ENCODE measurements around the gene GLRX5.

The GLRX5 gene

GRCh38 chr14:95530473-95531276 lies 4.2 kb upstream of the GLRX5 start:
- DNase-seq (ENCODE audit: low read depth) = no peak
- H3K4me3 ChIP-seq (ENCODE audit: low read depth, low read length) = no peak overlapping the region

GRCh38 chr14:95531473-95531872 lies 3.4 kb upstream of the GLRX5 start:
- DNase-seq (ENCODE audit: low read depth) = no peak
- no peak overlapping the region for H3K4me3 ChIP-seq (ENCODE audit: low read depth, low read length)

GRCh38 chr14:95531969-95532368 lies 2.9 kb upstream of the GLRX5 start:
- H3K4me3 ChIP-seq (ENCODE audit: low read depth, low read length) = peak overlapping the region; percentile 86
- no peak for DNase-seq (ENCODE audit: low read depth)

- peak overlapping the region; percentile 86 for H3K4me3 ChIP-seq (ENCODE audit: low read depth, low read length)
- DNase-seq (ENCODE audit: low read depth) = no peak
Observed at GRCh38 chr14:95533391-95533821, 1.4 kb upstream of the GLRX5 start.

- H3K4me3 ChIP-seq (ENCODE audit: low read depth, low read length) = peak overlapping the region; percentile 86
- no peak for DNase-seq (ENCODE audit: low read depth)
Observed at GRCh38 chr14:95533822-95534221, 1.0 kb upstream of the GLRX5 start.

DNA sequence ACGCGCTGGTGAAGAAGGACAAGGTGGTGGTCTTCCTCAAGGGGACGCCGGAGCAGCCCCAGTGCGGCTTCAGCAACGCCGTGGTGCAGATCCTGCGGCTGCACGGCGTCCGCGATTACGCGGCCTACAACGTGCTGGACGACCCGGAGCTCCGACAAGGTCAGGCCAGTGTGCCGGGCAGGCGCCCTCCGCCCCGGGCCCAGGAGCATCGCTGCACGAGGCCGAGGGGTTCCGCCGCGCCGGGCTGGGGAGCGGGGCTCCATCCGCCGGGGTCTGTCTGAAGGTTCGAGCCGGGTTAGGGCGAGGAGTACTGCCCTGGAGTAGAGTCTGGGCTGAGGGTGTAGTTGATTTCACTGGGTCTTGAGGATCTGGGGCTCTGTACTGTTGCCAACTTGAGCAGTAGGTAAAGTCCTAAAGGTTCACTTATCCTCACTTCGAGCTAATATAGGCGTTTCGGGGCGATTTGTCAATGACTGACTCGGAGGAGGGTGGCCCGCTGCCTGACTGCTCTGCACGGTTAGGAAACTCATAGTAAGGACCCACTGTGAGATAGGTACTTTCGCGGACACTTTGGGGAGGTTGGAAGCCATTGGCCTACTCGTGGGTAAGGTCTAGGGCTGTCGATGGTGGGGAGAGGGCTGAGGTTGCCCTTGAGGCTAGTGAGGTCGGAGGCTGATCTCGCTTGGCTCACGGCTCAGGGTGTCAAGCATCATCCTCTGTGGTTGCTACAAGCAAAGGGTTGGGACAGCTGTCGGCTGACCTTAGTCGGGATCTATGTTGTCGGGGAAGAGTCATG lies 574 bp downstream of the GLRX5 start:
- H3K4me3 ChIP-seq (ENCODE audit: low read depth, low read length) = peak overlapping the region; percentile 86
- DNase-seq (ENCODE audit: low read depth) = no peak

DNA sequence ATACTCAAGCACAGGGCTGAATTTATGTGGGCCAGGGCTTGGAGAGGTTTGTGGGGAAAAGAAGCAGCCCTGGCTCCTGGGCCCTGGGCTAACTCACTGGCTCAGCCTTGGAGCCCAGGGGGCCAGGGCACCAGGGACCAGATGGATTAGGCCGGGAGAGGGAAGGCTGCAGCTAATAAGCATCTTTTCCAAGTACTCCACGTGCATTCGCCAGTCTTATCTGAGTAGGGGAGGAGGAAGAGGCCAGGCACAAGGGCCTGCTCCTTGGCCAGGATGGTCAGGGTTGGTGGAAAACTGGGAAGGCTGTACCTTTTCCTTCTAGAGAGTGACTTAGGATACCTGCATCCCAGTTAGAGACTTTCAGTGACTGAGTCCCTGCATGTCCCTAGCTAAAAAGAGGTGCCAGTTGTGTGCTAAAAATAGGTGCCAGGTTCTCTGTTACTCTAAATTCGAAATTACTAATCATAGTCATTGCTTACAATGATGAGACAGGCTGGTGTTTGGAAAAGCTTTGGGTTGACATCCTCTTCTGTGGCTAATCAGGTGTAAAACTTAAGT lies 1.3 kb downstream of the GLRX5 start:
- H3K4me3 ChIP-seq (ENCODE audit: low read depth, low read length) = peak overlapping the region; percentile 86
- DNase-seq (ENCODE audit: low read depth) = no peak

DNA sequence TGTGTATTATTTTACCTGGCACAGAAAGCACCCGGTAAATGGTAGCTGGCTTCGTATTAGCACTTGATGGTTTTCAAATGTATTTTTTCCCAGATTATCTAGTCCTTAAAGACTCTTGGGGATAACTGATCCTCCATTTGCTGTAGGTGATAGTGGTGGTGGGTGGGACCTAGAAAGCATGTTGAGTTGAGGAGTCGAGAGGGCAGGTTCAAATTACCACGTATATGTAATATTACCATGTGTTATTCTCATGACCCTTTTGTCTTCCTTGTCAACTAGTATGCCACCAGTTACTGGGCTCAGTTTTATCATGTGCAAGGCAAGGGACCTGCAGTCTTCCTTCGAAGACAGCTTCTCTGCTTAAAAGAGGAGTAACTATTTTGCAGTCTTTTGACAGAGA lies 1.8 kb downstream of the GLRX5 start:
- DNase-seq (ENCODE audit: low read depth) = no peak
- peak overlapping the region; percentile 86 for H3K4me3 ChIP-seq (ENCODE audit: low read depth, low read length)

DNA sequence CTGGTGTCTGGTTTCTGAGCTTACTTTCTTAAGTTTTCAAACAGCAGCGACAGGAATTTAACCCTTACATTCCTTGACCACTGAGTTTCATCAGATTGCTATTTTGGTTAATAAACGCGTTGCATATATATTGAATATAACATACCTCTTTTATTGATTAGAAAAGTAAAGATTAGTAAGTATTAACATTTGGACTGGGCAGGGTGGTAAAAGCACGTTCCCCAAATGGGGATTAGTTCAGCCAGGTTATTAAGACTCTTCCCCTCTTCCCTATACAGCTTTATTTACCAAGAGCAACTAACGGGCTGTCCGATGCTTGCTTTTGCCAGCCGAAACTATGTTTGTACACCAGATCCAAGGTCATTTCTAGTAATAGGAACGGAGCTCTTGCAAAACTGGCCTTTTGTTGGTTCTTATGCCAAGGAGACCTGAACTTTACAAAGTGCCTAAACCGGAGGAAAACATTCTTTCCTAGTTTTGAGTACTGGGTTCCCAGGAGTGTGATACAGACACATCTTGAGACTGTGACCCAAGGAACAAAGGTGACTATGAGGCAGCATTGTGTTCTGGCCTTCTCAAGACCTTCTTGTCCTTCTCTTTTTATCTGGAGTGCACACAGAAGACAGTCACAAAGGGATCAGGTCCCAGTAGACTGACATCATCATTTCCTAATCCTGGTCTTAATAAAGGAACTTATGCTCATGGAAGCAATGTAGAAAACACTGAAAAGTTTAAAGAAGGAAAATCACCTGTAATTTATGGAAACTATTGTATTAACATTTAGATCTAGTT lies 2.6 kb downstream of the GLRX5 start:
- DNase-seq (ENCODE audit: low read depth) = no peak
- H3K4me3 ChIP-seq (ENCODE audit: low read depth, low read length) = no peak overlapping the region

DNA sequence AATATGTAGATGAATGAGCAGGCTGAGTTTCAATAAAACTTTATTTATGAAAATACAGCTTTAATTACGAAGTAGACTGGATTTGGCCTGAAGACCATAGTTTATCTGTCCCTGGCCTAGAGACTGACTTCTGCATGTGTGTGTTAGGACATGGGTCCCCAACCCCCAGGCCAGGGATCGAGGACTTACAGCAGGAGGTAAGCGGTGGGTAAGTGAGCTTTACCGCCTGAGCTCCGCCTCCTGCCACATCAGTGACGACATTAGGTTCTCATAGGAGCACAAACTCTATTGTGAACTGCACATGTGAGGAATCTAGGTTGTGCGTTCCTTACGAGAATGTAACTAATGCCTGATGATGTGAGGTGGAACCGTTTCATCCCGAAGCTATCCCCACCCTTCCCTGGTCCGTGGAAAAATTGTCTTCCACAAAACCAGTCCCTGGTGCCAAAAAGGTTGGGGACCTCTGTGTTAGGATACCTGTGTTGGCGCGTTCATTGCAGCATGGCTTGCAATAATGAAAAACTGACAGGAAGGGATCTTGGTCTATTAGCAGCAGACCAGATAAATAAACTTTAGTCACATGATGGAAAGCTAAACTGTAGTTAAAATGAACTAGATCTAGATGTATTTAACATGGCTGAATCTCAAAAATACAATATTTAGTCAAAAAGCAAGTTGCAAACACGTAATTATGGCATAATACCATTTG lies 4.1 kb downstream of the GLRX5 start:
- no peak overlapping the region for H3K4me3 ChIP-seq (ENCODE audit: low read depth, low read length)
- DNase-seq (ENCODE audit: low read depth) = no peak

DNA sequence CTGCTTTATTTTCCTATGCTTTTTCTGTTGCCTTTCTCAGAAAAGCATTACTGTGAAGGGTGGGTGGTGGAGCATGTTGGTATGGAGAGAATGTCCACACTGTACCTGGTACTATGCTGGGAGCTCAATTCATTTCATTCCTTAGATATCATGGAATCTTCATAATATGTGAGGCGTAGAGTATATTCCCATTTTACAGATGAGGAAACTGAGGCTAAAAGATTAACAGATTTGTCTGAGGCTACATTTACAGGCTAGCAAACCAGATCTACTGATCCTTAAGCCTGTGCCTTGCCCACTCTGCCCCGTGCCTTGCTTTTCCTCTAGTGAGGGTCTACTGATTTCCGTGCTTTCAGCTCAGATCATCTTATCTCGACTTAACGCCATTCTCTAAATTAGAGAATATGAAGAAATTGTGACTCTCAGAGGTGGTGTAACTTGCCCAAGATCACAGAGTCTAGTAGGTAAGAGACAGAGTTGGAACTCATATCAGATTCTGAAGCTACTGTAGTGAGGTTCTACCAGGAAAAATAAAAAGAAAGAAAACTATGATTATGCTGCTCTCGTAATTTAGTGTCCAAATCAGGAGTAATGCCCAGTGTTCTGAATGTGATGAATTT lies 5.5 kb downstream of the GLRX5 start:
- no peak for DNase-seq (ENCODE audit: low read depth)
- no peak overlapping the region for H3K4me3 ChIP-seq (ENCODE audit: low read depth, low read length)

GRCh38 chr14:95541346-95541745 lies 6.5 kb downstream of the GLRX5 start:
- no peak overlapping the region for H3K4me3 ChIP-seq (ENCODE audit: low read depth, low read length)
- DNase-seq (ENCODE audit: low read depth) = no peak

DNA sequence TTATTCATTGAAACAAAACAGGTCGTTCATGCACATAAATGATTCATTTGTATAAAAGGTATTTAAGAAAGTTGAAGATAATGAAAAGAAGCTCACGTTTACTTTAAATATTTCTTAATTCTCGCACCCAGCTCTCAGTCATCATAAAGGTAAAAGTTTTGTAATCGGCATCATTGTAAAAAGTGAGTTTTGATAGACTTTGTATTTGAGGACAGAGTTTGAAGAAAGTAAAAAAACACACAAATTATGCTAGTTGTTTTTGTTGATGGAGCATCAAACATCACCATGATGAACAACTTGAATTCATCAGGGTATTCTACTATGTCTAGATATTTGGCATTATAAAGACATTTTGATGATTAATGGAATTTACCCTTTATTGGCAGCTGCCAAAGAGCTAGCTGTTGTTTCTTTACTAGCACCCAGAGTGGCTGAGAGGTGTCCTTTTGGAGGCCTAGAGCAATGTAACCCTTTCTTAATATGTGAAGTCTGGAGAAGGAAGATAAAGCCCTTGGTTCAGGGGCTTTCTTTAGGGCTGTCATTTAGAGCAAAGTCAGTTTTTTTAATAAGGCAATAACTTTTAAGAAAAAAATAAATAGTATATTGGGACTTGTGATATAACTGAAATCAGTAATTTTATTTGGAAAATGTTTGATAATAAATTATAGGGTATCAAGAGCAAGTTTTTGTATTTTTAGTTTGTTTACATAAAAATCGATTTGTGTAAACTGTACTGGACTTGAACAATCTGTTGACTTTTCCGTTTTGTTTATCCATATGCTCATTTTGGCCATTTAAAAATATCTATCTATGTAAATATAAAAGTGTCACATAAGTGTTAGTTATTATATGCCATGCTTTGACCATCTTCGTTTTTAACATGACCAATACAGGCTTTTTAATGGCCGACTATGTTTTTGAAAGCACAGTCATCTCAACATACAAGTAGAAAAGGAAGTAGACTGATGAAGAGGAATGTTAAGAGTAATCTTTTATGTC lies 7.4 kb downstream of the GLRX5 start:
- H3K4me3 ChIP-seq (ENCODE audit: low read depth, low read length) = no peak overlapping the region
- DNase-seq (ENCODE audit: low read depth) = no peak

DNA sequence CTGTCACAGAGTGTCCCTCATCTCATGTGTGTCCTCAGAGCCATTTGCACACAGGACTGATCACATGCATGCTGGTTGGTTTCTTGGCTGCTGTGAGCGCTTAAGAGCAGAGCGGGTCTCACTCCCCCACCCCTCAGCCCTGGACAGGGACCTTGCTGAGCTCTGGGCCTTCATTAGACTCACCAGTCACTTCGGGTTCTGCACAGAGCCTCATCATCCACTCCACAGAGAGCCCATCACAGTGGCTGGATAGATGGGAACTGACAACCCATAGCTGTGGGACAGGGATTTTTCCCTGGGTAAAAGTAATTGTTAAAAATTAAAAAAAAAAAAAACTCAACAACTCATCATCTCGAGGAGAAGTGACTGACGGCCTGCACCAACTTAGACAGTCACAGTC lies 8.2 kb downstream of the GLRX5 start:
- H3K4me3 ChIP-seq (ENCODE audit: low read depth, low read length) = no peak overlapping the region

DNA sequence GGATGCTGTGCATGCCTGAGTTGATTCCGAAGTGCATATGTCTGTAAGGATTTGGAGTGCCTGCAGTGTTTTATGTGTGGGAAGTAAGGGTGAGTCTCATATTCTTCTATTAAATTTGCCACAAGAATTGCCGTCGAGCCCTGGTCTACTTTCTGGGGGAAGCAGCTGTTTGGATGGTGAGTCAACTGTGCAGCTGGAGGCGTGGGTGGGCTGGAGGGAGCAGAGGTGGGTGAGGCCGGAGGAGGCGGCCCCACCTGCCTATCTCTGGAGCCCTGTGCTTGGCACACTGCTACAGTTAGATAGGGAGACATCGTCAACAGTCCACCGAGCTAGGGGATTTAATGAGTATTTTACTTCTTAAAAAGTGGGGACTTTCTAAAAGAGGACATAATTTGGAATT lies 9.7 kb downstream of the GLRX5 start:
- DNase-seq (ENCODE audit: low read depth) = no peak
- no peak overlapping the region for H3K4me3 ChIP-seq (ENCODE audit: low read depth, low read length)

More for the DNA sequence above, 8.2 kb downstream of the GLRX5 start:
- no peak for DNase-seq (ENCODE audit: low read depth)

GRCh38 chr14:95545515-95546168 lies 10.8 kb downstream of the GLRX5 start:
- DNase-seq (ENCODE audit: low read depth) = peak; percentile 81
- H3K4me3 ChIP-seq (ENCODE audit: low read depth, low read length) = no peak overlapping the region

DNA sequence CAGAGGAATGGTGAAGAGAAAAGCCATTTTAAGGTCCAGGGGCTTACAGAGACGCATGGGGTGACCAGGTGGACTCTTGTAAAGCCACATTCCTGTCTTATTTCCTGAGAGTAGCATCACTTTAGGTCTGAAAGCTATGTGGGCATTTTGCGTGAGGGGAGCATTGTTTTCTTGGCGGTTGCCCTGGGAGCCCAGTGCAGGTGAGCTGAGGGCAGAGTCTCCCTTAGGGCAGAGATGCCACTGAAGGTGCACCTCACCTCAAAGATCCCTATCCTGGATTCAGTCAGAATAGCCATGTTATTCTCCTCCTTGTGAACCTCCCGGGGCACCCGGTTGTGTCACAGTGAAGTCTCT lies 12.4 kb downstream of the GLRX5 start:
- DNase-seq (ENCODE audit: low read depth) = no peak
- H3K4me3 ChIP-seq (ENCODE audit: low read depth, low read length) = no peak overlapping the region
